Daoy (cell line): ENCODE measurements around the gene RBM19. TPM values are rescaled to one million over a fixed set of nuclear protein-coding genes. Genes with fewer than 3 reads are reported as not detected.
"Not testable (repeated sequence)": the region's sequence is repeated elsewhere in the genome, so short reads cannot be mapped to it uniquely, and the experiment has no call there.

Experiments used
- DNase-seq: peaks from one replicate; pipeline ENCODE4 v3.0.0-alpha.2; 2015; ENCODE audit warnings: low read depth
- total RNA-seq: library from RNA; depleted of rRNA; stranded (reverse); fragments of >200 nt; shearing (Covaris generic); gene quantifications from 2 replicates; pipeline ENCODE4 v1.2.3, GENCODE V29; 2014

The RBM19 gene
- total RNA-seq, 1 experiment from 2014 or later, result 26.3 TPM

- DNase-seq, result no peak
These were observed 60.3 kb downstream of the RBM19 start for GRCh38 chr12:113905829-113906228.

GRCh38 chr12:113903381-113903863 lies 62.7 kb downstream of the RBM19 start:
- no peak for DNase-seq

- DNase-seq, result not testable (repeated sequence)
These were observed 64.8 kb downstream of the RBM19 start for GRCh38 chr12:113901319-113901718.

GRCh38 chr12:113900716-113901115 lies 65.4 kb downstream of the RBM19 start:
- DNase-seq, result no peak

- no peak for DNase-seq
These were observed 66.3 kb downstream of the RBM19 start for GRCh38 chr12:113899561-113900471.

- DNase-seq, result no peak
These were observed 67.0 kb downstream of the RBM19 start for GRCh38 chr12:113899042-113899560.

GRCh38 chr12:113898466-113898865 lies 67.7 kb downstream of the RBM19 start:
- DNase-seq, result no peak

- DNase-seq, result no peak
These were observed 68.7 kb downstream of the RBM19 start for GRCh38 chr12:113897406-113897805.

- no peak for DNase-seq
These were observed 69.3 kb downstream of the RBM19 start for GRCh38 chr12:113896841-113897240.

GRCh38 chr12:113896194-113896593 lies 69.9 kb downstream of the RBM19 start:
- no peak for DNase-seq

- no peak for DNase-seq
These were observed 70.9 kb downstream of the RBM19 start for GRCh38 chr12:113895176-113895575.

GRCh38 chr12:113894697-113895096 lies 71.4 kb downstream of the RBM19 start:
- no peak for DNase-seq

- no peak for DNase-seq
These were observed 72.9 kb downstream of the RBM19 start for GRCh38 chr12:113893221-113893620.

GRCh38 chr12:113892556-113892955 lies 73.6 kb downstream of the RBM19 start:
- no peak for DNase-seq

- DNase-seq, result no peak
These were observed 74.2 kb downstream of the RBM19 start for GRCh38 chr12:113891739-113892520.

- no peak for DNase-seq
These were observed 74.9 kb downstream of the RBM19 start for GRCh38 chr12:113891167-113891692.

GRCh38 chr12:113889891-113890581 lies 76.1 kb downstream of the RBM19 start:
- DNase-seq, result no peak

GRCh38 chr12:113889076-113889475 lies 77.0 kb downstream of the RBM19 start:
- no peak for DNase-seq

- no peak for DNase-seq
These were observed 77.7 kb downstream of the RBM19 start for GRCh38 chr12:113888435-113888834.

GRCh38 chr12:113887906-113888305 lies 78.2 kb downstream of the RBM19 start:
- DNase-seq, result no peak

GRCh38 chr12:113886721-113887120 lies 79.4 kb downstream of the RBM19 start:
- DNase-seq, result no peak

GRCh38 chr12:113884392-113884791 lies 81.7 kb downstream of the RBM19 start:
- no peak for DNase-seq
